Liver (tissue), 9 donors: Measurements from ENCODE around the gene SPRYD7. TPM values are rescaled to one million over a fixed set of nuclear protein-coding genes. Genes with fewer than 3 reads are reported as not detected.

ENCODE experiments used
- DNase-seq: peaks from one replicate; pipeline ENCODE4 v3.0.0-alpha.2; 2017; ENCODE audit warnings: low spot score
- H3K27ac ChIP-seq, 2 donors: one replicate each; pipeline ENCODE4 v1.7.0; 2013; ENCODE audit warnings: inconsistent platforms in 2 of 2, low read length in 2 of 2, control low read depth in 1 of 2, low read depth in 1 of 2, mild to moderate bottlenecking in 1 of 2
- H3K27me3 ChIP-seq, 4 donors: one replicate each; pipeline versions ENCODE4 v1.6.1 to v1.7.0; 2013; ENCODE audit warnings: low read length in 3 of 4, inconsistent platforms in 1 of 4, mild to moderate bottlenecking in 1 of 4, moderate library complexity in 1 of 4; ENCODE audit not compliant: control insufficient read depth in 4 of 4, insufficient read depth in 4 of 4
- H3K36me3 ChIP-seq, 4 donors: one replicate each; pipeline versions ENCODE4 v1.6.1 to v1.7.0; 2013; ENCODE audit warnings: low read length in 3 of 4, mild to moderate bottlenecking in 3 of 4, low read depth in 1 of 4, moderate library complexity in 1 of 4; ENCODE audit not compliant: control insufficient read depth in 4 of 4, insufficient read depth in 3 of 4
- H3K4me1 ChIP-seq, 4 donors: one replicate each; pipeline versions ENCODE4 v1.6.1 to v1.7.0; 2013; ENCODE audit warnings: low read length in 3 of 4, mild to moderate bottlenecking in 3 of 4, moderate library complexity in 1 of 4; ENCODE audit not compliant: control insufficient read depth in 4 of 4, insufficient read depth in 4 of 4
- H3K4me3 ChIP-seq, 3 donors: one replicate each; pipeline versions ENCODE4 v1.6.1 to v1.7.0; 2013; ENCODE audit warnings: low read length in 3 of 3, control low read depth in 1 of 3, low read depth in 1 of 3, mild to moderate bottlenecking in 1 of 3
- H3K9ac ChIP-seq, 2 donors: one replicate each; pipeline ENCODE4 v1.7.0; 2013; ENCODE audit warnings: low read length in 2 of 2, mild to moderate bottlenecking in 2 of 2, moderate library complexity in 2 of 2, control low read depth in 1 of 2, low read depth in 1 of 2
- H3K9me3 ChIP-seq, 4 donors: one replicate each; pipeline versions ENCODE4 v1.6.1 to v1.7.0; 2013; ENCODE audit warnings: low read length in 3 of 4; ENCODE audit not compliant: control insufficient read depth in 4 of 4
- ATF3 ChIP-seq: IDR thresholded peaks from 2 replicates; pipeline ENCODE4 v1.6.1; 2016; ENCODE audit warnings: antibody characterized with exemption
- CTCF ChIP-seq: fragments of 150-350 bp; IDR thresholded peaks from 2 replicates; pipeline ENCODE4 v1.5.1; 2017; ENCODE audit warnings: improper control_type of control experiment, low read depth, low read length; ENCODE audit not compliant: missing input control
- EGR1 ChIP-seq, 2 donors: IDR thresholded peaks; 2 replicates each; pipeline ENCODE4 v1.6.1; 2016 to 2018; ENCODE audit warnings: antibody characterized with exemption in 2 of 2, low read depth in 2 of 2
- FOXA1 ChIP-seq: IDR thresholded peaks from 2 replicates; pipeline ENCODE4 v1.6.1; 2016; ENCODE audit warnings: antibody characterized with exemption
- FOXA2 ChIP-seq: IDR thresholded peaks from 2 replicates; pipeline ENCODE4 v1.6.1; 2016; ENCODE audit warnings: antibody characterized with exemption
- GABPA ChIP-seq, 2 donors: IDR thresholded peaks in 1 of 2; conservative IDR thresholded peaks in 1 of 2; 2 replicates each; pipeline ENCODE4 v1.6.1; 2016; ENCODE audit warnings: antibody characterized with exemption in 2 of 2, mild to moderate bottlenecking in 1 of 2, moderate library complexity in 1 of 2
- HNF4A ChIP-seq, 2 donors: conservative IDR thresholded peaks; 2 replicates each; pipeline ENCODE4 v1.6.1; 2016; ENCODE audit warnings: antibody characterized with exemption in 2 of 2, mild to moderate bottlenecking in 2 of 2
- HNF4G ChIP-seq: IDR thresholded peaks from 2 replicates; pipeline ENCODE4 v1.6.1; 2016; ENCODE audit warnings: antibody characterized with exemption
- JUND ChIP-seq, 2 donors: IDR thresholded peaks; 2 replicates each; pipeline ENCODE4 v1.6.1; 2016; ENCODE audit warnings: antibody characterized with exemption in 2 of 2
- MAX ChIP-seq: IDR thresholded peaks from 2 replicates; pipeline ENCODE4 v1.6.1; 2016; ENCODE audit warnings: antibody characterized with exemption
- NR2F2 ChIP-seq: IDR thresholded peaks from 2 replicates; pipeline ENCODE4 v1.6.1; 2016; ENCODE audit warnings: antibody characterized with exemption
- RAD21 ChIP-seq, 2 donors: IDR thresholded peaks; 2 replicates each; pipeline ENCODE4 v1.6.1; 2016; ENCODE audit warnings: antibody characterized with exemption in 2 of 2, mild to moderate bottlenecking in 2 of 2
- REST ChIP-seq: IDR thresholded peaks from 2 replicates; pipeline ENCODE4 v1.6.1; 2016; ENCODE audit warnings: antibody characterized with exemption, mild to moderate bottlenecking
- RXRA ChIP-seq, 2 donors: IDR thresholded peaks; 2 replicates each; pipeline ENCODE4 v1.6.1; 2017 to 2018; ENCODE audit warnings: antibody characterized with exemption in 2 of 2, mild to moderate bottlenecking in 1 of 2
- SP1 ChIP-seq: IDR thresholded peaks from 2 replicates; pipeline ENCODE4 v1.6.1; 2018; ENCODE audit warnings: antibody characterized with exemption, mild to moderate bottlenecking
- TAF1 ChIP-seq: conservative IDR thresholded peaks from 2 replicates; pipeline ENCODE4 v1.6.1; 2016; ENCODE audit warnings: antibody characterized with exemption, mild to moderate bottlenecking
- YY1 ChIP-seq: IDR thresholded peaks from 2 replicates; pipeline ENCODE4 v1.6.1; 2016; ENCODE audit warnings: antibody characterized with exemption, mild to moderate bottlenecking
- ZBTB33 ChIP-seq: IDR thresholded peaks from 2 replicates; pipeline ENCODE4 v1.6.1; 2016; ENCODE audit warnings: antibody characterized with exemption
- WGBS: extraction: QIAGEN DNeasy Blood & Tissue Kit; methylation state at CpG from one replicate; pipeline ENCODE4 v1.1.7; 2013; 5-methylcytosine and 5-hydroxymethylcytosine counted together
- polyA plus RNA-seq, 2 donors: library from polyadenylated mRNA; stranded (reverse) in 1 of 2; unstranded in 1 of 2; fragments of 200-250 nt in 1 of 2; fragments of >200 nt in 1 of 2; fragmentation: Nextera tagmentation in 1 of 2; extraction: Ambion mirVana in 1 of 2; gene quantifications; one replicate each; pipeline versions ENCODE4 v1.2.1 to v1.2.3, GENCODE V29; 2013 to 2015
- total RNA-seq, 2 donors: library from RNA; depleted of rRNA; stranded (reverse); fragments of >200 nt; gene quantifications; one replicate each; pipeline ENCODE4 v1.2.3, GENCODE V29; 2014
- donor health status: healthy.
- donor health status: healthy.
- donor health status: healthy.
- donor health status: healthy.
- donor health status: healthy.

Gene SPRYD7
- total and polyA plus RNA-seq, 4 donors: 3.7 to 10.1 (median 4.8) TPM

GRCh38 chr13:49914947-49915346, 21.2 kb downstream of the SPRYD7 start (continued):
- no peak for TF ChIP-seq REST
- TF ChIP-seq JUND (IDR thresholded peaks at IDR 0.05): no peak
- TF ChIP-seq YY1: no peak
- no peak for TF ChIP-seq EGR1 (IDR thresholded peaks at IDR 0.05; ENCODE audit: low read depth in 2 of 2)

GRCh38 chr13:49908637-49909036, 27.5 kb downstream of the SPRYD7 start:
- peaks cover 0 to 3% (median 0%) of the 10 kb centered on the region in 4 donors for H3K36me3 ChIP-seq
- no peaks in the 10 kb centered on the region for H3K27me3 ChIP-seq
- no peak overlapping the region for H3K4me3 ChIP-seq
- no peak overlapping the region for H3K27ac ChIP-seq
- no peaks in the 10 kb centered on the region for H3K9me3 ChIP-seq
- 90% methylated on average over 5 of the region's 5 CpGs for WGBS
- H3K4me1 ChIP-seq: no peaks in the 10 kb centered on the region
- H3K9ac ChIP-seq: no peak overlapping the region
- no peak for DNase-seq
- no peak for TF ChIP-seq HNF4G
- TF ChIP-seq TAF1: no peak
- TF ChIP-seq SP1: no peak
- TF ChIP-seq YY1: no peak
- TF ChIP-seq MAX: no peak
- no peak for TF ChIP-seq EGR1 (IDR thresholded peaks at IDR 0.05; ENCODE audit: low read depth in 2 of 2)
- no peak for TF ChIP-seq RAD21 (IDR thresholded peaks at IDR 0.05)
- no peak for TF ChIP-seq ZBTB33
- TF ChIP-seq GABPA (IDR thresholded peaks at IDR 0.05 in 1 of 2, conservative IDR thresholded peaks at IDR 0.05 in 1 of 2): no peak
- no peak for TF ChIP-seq FOXA2
- no peak for TF ChIP-seq HNF4A (conservative IDR thresholded peaks at IDR 0.05)
- TF ChIP-seq NR2F2: no peak
- no peak for TF ChIP-seq CTCF
- TF ChIP-seq ATF3: no peak
- no peak for TF ChIP-seq RXRA (IDR thresholded peaks at IDR 0.05)
- TF ChIP-seq REST: no peak
- TF ChIP-seq JUND (IDR thresholded peaks at IDR 0.05): no peak
- no peak for TF ChIP-seq FOXA1
